ENCODE measurements around the gene F12. TPM values are rescaled to one million over a fixed set of nuclear protein-coding genes. Genes with fewer than 3 reads are reported as not detected.
"Not testable (repeated sequence)": the region's sequence is repeated elsewhere in the genome, so short reads cannot be mapped to it uniquely, and the experiment has no call there.

The F12 gene
- polyA plus RNA-seq, 10 donors, result 0.17 to 1.1 (median 0.39) TPM; not detected in 1

DNA sequence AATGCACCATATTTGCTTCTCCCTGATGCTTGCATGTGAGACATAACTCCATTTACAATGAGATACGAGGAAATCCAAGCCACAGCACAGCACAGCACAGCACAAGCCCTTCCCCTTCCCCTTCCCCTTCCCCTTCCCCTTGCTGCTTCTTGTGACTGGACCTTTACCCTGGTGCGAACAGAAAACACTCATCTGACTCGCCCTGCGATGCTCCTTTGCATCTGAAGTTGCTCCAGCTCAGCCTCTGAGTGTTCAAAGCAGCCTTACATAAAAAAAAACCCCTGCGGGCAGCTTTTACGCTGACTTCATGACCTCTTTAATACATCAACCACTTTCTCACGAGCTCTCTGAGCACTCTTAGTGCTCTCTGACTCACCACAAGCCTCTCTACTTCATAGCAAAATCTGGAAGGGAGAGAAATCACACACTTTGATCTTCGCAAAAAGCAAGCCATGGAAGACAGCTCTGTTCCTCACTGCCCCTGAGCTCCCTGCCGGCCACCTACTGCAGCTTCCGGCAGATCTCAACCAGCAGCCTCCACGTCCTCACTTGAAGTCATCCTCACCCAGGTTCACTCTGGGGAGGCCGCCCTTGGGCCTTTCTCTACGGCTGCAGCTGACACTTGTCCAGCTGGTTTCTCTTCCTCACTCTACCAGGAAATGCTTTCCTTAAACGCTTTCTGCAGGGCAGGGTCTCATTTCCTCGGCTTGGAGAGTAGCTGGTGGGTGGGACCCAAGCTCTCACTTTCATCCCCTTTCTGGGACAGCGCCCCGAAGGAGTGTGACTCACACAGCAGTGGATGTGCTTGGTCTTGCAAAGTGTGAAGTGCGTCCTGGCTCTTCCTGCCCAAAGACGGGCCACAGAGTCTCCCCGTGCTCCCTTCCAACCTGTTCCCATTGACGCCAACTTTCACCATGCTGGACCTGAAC is 19.9 kb downstream of the F12 start:
- peak in 1 of 3 donors; percentile 70 for DNase-seq

- DNase-seq, result no peak
Observed at GRCh38 chr5:177388521-177389052, 20.8 kb downstream of the F12 start.

GRCh38 chr5:177387405-177387804 is 22.0 kb downstream of the F12 start:
- no peak for DNase-seq

GRCh38 chr5:177386542-177386941 is 22.8 kb downstream of the F12 start:
- DNase-seq, result no peak

- no peak for DNase-seq
Observed at GRCh38 chr5:177385720-177386119, 23.6 kb downstream of the F12 start.

DNA sequence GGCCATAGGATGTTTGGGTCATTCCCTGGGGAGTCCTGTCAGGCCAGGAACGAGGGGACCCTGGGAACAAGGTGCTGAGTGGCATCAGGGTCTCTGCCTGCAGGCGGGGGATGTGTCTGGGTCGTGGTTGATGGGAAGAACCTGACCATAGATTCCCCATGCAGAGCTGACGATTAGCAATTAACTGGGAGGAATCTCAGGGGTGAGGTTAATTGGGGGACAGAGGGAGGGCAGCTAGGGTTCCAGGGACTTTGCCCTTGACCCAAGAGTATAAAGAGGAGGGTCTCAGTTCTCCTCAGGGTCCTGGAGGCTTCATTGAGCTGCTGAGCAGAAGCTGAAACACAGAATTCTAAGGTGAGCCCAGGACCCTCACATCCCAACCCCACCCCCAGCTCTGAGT is 25.2 kb downstream of the F12 start, which contains the start of gene SLC34A1:
Gene SLC34A1, plus strand, starts transcription at position 301 of the 400 bp plus-strand sequence. CDS start 1,308 bp downstream, outside the sequence.
- no peak for DNase-seq

DNA sequence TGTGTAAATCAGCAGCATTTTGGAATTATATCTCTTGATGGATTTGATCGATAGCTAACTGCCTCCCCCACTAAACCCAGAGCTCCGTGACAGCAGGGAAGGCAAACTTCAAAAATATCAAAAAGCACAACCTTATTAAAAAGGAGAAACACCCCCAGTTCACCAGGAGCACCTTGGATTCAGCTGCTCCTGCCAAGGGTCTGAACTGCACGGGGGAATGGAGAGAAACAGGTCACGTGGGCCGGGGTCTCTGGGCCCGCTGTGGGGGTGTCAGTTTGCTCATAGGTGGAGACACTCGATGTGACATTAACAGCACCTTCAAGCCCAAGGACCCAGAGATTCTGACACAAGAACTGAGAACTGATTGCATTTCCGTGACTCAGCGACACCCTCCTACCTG is 26.2 kb downstream of the F12 start:
- no peak for DNase-seq

- peak in 1 of 3 donors; percentile 67 for DNase-seq
Observed at GRCh38 chr5:177382423-177383029, 26.8 kb downstream of the F12 start.

- DNase-seq, result no peak
Observed at GRCh38 chr5:177380805-177381126, 28.6 kb downstream of the F12 start.

DNA sequence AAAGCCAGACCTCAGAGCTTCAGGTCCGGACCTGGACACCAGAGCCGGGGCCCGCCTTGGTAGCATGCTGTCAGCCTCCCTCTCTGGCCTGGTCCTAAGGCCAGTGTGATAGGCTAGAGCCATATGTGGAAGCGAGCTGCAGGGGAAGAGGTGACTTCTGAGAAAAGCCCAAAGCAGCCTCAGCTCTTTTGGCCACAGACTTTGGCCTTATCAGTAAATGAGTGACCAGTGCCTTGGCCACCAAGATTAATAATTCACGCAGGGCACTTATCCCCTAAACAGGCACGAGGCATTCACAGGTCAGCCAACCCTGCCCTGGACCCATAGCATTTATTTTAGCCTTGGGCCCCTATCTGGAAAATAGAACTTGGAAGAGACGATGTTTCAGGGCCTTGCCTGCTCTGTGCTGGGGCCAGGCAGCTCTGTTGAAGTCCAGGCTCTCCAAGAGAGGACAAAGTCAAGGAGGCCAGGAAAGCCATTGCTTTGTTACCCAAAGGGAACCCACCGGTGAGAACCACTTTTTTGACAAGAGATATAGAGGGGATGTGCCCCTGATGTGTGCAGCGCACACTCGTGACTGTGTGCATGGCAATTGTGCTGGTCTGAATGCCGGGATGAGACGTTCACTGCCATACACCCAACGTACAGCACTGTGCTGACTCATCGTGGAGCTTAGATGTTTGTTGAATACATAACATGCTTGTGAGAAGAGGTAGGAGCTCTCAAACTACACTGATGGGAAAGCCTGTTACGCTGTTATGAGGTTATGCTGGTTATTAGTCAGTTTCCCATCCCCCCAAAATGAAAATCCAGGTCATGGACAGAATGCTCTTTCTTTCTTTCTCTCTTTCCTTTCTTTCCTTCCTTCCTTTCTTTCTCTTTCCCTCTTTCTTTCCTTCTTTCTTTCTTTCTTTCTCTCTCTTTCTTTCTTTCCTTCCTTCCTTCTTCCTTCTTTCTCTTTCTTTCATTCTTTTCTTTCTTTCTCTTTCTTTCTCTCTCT is 30.2 kb downstream of the F12 start:
- DNase-seq, result peak in 1 of 3 donors; percentile 62

GRCh38 chr5:177377851-177378776 is 31.2 kb downstream of the F12 start:
- no peak for DNase-seq

DNA sequence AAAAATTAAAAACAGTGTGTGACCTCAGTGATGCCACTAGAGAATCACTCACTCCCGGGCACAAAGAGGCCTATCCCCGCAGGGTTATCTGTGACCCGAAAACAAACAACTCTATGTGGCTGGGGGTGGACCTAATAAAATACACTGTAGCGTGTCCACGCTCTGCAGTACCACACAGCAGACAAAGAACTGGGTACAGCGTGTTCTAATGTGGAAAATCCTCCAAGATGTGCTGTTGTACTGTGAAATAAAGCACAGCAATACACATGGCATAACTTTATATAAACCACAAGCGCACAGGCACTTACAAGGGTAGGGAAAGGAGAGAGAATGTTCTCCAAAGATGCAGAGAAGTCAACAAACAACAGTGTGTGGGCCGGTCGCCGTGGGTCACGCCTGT is 33.3 kb downstream of the F12 start:
- no peak for DNase-seq

DNA sequence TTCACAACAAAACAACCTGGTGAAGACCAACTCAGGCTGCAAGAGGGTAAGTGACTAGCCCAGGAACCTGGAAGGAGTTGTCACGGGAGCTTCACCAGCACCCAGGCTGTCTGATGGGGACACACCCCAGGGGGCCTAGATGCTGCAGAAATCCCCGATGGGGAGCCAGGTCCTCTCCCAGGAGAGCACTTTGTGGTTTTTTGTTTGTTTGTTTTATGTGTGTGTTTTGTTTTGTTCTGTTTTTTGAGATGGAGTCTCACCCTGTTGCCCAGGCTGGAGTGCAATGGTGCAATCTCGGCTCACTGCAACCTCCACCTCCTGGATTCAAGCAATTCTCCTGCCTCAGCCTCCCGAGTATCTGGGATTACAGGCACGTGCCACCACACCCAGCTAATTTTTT is 33.8 kb downstream of the F12 start:
- not testable (repeated sequence) for DNase-seq

- DNase-seq, result no peak
Observed at GRCh38 chr5:177374211-177374610, 35.2 kb downstream of the F12 start.

DNA sequence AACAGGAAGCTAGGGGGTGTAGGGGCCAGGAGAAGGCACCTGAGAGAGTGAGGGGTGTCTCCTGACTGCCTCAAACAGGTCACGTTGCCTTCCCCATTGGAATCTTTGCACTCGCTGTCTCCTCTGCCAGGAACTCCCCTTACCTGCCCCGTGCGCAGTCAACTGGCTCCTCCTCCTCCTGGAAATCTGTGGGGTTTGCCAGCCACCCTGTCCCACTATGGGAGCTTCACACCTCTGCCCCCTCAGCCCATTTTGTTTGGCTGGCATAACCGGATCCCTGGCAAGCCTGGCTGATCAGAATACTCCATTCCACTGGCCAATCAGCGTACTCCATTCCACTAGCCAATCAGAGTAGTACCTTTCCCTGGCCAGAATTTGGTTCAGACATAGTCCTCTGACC is 35.6 kb downstream of the F12 start:
- DNase-seq, result no peak

DNA sequence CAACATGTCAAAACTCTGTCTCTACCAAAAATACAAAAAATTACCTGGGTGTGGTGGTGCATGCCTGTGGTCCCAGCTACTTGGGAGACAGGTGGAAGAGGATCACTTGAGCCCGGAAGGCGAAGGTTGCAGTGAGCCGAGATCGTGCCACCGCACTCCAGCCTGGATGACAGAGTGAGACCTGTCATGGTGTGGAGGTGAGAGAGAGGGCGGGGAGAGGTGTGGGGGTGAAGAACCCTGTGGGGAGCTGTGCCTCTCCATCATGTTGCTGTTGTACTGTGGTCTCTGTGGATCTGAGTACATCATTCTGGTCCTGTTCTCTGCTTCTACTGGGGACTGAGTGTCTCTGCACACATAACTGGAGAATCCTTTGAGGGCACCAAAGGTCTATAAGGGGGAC is 36.5 kb downstream of the F12 start:
- no peak for DNase-seq

DNA sequence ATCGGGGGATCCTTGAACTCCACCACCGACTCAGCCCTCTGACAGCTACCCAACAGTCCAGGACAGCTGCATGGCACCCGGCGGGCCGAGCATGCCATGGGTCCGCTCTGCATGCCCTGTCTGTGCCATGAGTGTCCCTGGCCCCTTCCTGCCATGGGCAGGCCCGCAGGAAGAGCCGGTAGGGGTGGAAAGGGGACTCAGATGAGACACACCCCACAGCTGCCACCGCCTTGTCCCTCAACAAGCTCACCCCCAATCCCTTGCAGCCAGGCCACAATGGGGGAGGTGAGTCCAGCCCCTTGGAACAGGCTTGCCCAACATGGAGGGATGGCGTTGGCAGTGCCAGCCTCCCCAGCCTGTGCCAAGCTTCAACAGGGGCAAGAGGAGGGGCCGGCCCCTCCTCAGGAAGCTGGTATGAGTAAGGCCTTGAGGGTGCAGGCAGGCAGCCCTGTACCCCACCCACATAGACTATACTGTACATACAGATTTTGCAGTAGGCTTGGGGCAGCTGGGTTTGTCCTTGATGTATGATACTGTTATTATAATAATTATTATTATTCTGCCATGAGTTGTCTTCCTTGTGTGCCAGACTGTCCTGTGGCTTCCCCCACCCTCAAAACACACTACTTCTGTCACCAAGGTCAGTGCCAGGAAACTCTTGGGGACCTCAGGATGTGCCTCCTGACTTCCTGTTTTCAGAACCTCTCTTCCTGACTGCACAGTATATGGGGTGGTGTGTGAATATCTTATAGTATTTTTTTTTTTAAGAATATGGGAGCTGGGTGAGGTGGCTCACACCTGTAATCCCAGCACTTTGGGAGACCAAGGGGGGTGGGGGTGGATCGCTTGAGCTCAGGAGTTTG is 37.1 kb downstream of the F12 start:
- DNase-seq, result no peak

DNA sequence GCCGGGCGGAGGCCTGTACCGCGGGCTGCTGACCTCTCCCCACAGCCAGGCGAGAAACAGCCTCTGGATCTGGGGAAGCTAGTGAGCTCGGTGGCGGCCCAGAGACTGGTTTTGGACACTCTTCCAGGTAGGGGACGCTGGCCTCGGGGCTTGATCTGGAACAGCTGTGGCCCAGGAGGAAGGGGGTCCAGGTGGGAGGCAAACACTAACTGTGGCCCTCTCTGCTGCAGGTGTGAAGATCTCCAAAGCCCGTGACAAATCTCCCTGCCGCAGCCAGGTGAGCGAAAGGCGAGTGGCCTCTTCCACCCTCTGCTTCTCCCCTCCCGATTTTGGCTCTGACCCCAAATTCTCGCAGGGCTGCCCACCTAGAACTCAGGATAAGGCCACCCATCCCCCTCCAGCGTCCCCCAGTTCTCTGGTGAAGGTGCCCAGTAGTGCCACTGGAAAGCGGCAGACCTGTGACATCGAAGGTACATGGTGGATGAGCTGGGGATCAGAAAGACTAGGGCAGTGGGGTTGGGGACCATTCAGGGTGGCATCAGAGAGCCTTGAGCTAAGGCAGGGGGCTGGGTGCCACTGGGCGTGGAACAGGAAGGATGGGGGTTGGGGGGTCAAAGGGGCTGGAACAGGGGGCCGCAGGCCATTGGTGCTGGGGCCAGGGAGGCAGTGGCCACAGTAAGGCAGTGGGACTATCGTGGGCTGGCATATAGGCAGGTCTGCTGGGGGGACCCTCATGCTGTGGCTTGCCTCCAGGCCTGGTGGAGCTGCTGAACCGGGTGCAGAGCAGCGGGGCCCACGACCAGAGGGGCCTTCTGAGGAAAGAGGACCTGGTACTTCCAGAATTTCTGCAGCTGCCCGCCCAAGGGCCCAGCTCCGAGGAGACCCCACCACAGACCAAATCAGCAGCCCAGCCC is 38.0 kb downstream of the F12 start:
- DNase-seq, result no peak
